GM18868 (cell line): ENCODE measurements around the gene NAPA.

ENCODE experiments used
- ATAC-seq: cut with Tn5 transposase; IDR thresholded peaks from one replicate; pipeline ENCODE4 v1.9.1; 2021; ENCODE audit warnings: mild to moderate bottlenecking, moderate library complexity; ENCODE audit not compliant: unreplicated experiment

NAPA gene

GRCh38 chr19:47503130-47503825 lies 11.6 kb downstream of the NAPA start:
- ATAC-seq = no peak

GRCh38 chr19:47499863-47500830 lies 14.7 kb downstream of the NAPA start:
- ATAC-seq = no peak

- no peak for ATAC-seq
Measured at GRCh38 chr19:47499371-47499770, 15.5 kb downstream of the NAPA start.

GRCh38 chr19:47498561-47498960 lies 16.3 kb downstream of the NAPA start:
- ATAC-seq = no peak

- no peak for ATAC-seq
Measured at GRCh38 chr19:47497821-47498520, 16.9 kb downstream of the NAPA start.

- no peak for ATAC-seq
Measured at GRCh38 chr19:47497050-47497766, 17.7 kb downstream of the NAPA start.

- no peak for ATAC-seq
Measured at GRCh38 chr19:47495478-47496372, 19.1 kb downstream of the NAPA start.

GRCh38 chr19:47494729-47495128 lies 20.1 kb downstream of the NAPA start:
- no peak for ATAC-seq

GRCh38 chr19:47494211-47494547 lies 20.7 kb downstream of the NAPA start:
- ATAC-seq = no peak

GRCh38 chr19:47493378-47494210 lies 21.3 kb downstream of the NAPA start:
- ATAC-seq = no peak

- no peak for ATAC-seq
Measured at GRCh38 chr19:47492571-47493377, 22.1 kb downstream of the NAPA start.

- no peak for ATAC-seq
Measured at GRCh38 chr19:47492137-47492533, 22.7 kb downstream of the NAPA start.

- ATAC-seq = no peak
Measured at GRCh38 chr19:47491358-47492136, 23.3 kb downstream of the NAPA start.

GRCh38 chr19:47490847-47491246 lies 24.0 kb downstream of the NAPA start:
- no peak for ATAC-seq

GRCh38 chr19:47490031-47490430 lies 24.8 kb downstream of the NAPA start:
- no peak for ATAC-seq

- ATAC-seq = no peak
Measured at GRCh38 chr19:47489072-47489914, 25.6 kb downstream of the NAPA start.
